ENCODE measurements around the gene STAM.

The STAM gene

GRCh38 chr10:17648243-17649035 lies 4.5 kb downstream of the STAM start:
- no peak for DNase-seq

- DNase-seq: no peak
Measured at GRCh38 chr10:17649052-17649451, 5.1 kb downstream of the STAM start.

GRCh38 chr10:17649836-17650235 lies 5.9 kb downstream of the STAM start:
- no peak for DNase-seq

GRCh38 chr10:17650416-17650815 lies 6.5 kb downstream of the STAM start:
- DNase-seq: no peak

GRCh38 chr10:17651896-17652295 lies 7.9 kb downstream of the STAM start:
- DNase-seq: no peak

GRCh38 chr10:17652585-17652984 lies 8.6 kb downstream of the STAM start:
- DNase-seq: no peak

- no peak for DNase-seq
Measured at GRCh38 chr10:17655009-17655408, 11.1 kb downstream of the STAM start.

GRCh38 chr10:17655567-17656146 lies 11.7 kb downstream of the STAM start:
- no peak for DNase-seq

GRCh38 chr10:17657103-17657500 lies 13.2 kb downstream of the STAM start:
- no peak for DNase-seq

- no peak for DNase-seq
Measured at GRCh38 chr10:17659365-17659764, 15.4 kb downstream of the STAM start.

- DNase-seq: no peak
Measured at GRCh38 chr10:17660921-17661320, 17.0 kb downstream of the STAM start.

GRCh38 chr10:17661510-17661909 lies 17.6 kb downstream of the STAM start:
- DNase-seq: no peak

- no peak for DNase-seq
Measured at GRCh38 chr10:17662193-17663138, 18.5 kb downstream of the STAM start.

GRCh38 chr10:17663450-17663849 lies 19.5 kb downstream of the STAM start:
- no peak for DNase-seq

GRCh38 chr10:17665747-17666146 lies 21.8 kb downstream of the STAM start:
- no peak for DNase-seq

GRCh38 chr10:17668435-17669184 lies 24.7 kb downstream of the STAM start:
- DNase-seq: no peak

- no peak for DNase-seq
Measured at GRCh38 chr10:17669185-17669872, 25.4 kb downstream of the STAM start.

GRCh38 chr10:17671307-17671706 lies 27.4 kb downstream of the STAM start:
- DNase-seq: no peak

- no peak for DNase-seq
Measured at GRCh38 chr10:17673471-17674061, 29.6 kb downstream of the STAM start.

- DNase-seq: no peak
Measured at GRCh38 chr10:17674566-17674965, 30.6 kb downstream of the STAM start.

GRCh38 chr10:17675638-17676037 lies 31.7 kb downstream of the STAM start:
- no peak for DNase-seq

- DNase-seq: no peak
Measured at GRCh38 chr10:17676919-17677318, 33.0 kb downstream of the STAM start.

All from NCI-H1105 (cell line).